Tibial nerve (tissue), 3 donors: ENCODE data around the gene HEATR5B.

ENCODE experiments used
- CTCF ChIP-seq, 5 experiments: fragments of 200-600 bp in 3 of 5; fragments of 450-650 bp in 2 of 5; sonication (generic) in 3 of 5; IDR thresholded peaks; one replicate each; pipeline ENCODE4 v1.5.1; 2016 to 2019; ENCODE audit warnings: antibody characterized with exemption in 5 of 5, mild to moderate bottlenecking in 3 of 5, moderate library complexity in 2 of 5
- POLR2A ChIP-seq, 2 donors: fragments of 450-650 bp; IDR thresholded peaks; one replicate each; pipeline ENCODE4 v1.6.1; 2017; ENCODE audit warnings: antibody characterized with exemption in 2 of 2, mild to moderate bottlenecking in 2 of 2, moderate library complexity in 2 of 2

GRCh38 chr2:36966370-36967235 lies 117.6 kb downstream of the HEATR5B start, which contains the start of gene STRN:
- TF ChIP-seq CTCF (IDR thresholded peaks at IDR 0.05) (peak in 1 of 5 experiments; percentile 29), POLR2A (IDR thresholded peaks at IDR 0.05) (peak; percentile 38 to 88)
